CD4-positive, alpha-beta T cell treated with Interferon gamma for 1 hour (primary cell): ENCODE data around the gene ATG4B.

Experiments used
- DNase-seq: peaks from one replicate; pipeline ENCODE4 v3.0.0-alpha.2; 2020

ATG4B gene

DNA sequence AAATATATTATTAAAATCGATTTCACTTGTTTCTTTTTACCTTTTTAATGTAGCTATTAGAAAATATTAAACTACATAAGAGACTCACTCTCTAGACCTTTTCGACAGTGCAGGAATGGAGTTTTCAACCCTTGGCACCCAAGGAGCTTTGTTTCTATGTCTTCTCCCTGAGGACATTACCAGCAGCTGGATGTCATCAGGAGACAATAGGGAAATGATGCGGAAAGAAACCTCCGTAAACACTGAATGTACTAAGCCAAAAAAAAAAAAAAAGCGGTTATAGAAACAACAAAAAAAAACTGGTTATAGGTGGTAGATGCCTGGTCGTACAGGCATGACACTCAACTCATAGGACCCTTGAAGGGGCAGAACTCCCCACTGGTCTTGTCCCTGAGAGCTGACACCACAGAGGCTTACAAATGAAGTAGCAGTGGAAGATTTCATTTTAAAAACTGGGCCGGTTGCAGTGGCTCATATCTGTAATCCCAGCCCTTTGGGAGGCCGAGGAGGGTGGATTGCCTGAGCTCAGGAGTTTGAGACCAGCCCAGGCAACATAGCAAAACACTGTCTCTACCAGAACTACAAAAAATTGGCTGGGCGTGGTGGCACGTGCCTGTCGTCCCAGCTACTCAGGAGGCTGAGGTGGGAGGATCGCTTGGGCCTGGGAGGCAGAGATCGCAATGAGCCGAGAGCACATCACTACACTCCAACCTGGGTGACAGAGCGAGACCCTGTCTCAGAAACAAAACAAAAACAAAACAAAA, 24.3 kb upstream of the ATG4B start:
- DNase-seq, result no peak

DNA sequence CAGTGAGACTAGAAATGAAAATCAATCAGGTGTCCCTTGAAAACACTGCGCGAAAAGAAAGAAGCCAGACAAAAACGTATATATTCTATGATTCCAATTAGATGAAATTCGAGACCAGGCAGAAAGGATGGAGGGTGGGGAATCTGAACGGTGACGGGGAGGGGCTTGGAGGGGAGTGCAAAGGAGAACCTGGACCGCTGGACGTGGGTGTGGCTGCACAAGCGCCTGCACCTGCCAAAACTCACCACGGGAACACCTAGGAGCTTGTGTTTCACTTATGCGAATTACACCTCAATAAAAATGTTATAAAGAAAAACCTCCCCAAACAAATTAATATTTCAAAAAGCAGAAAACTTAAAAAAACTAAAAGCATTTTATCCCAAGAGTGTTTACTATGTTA, 22.5 kb upstream of the ATG4B start:
- DNase-seq, result no peak

DNA sequence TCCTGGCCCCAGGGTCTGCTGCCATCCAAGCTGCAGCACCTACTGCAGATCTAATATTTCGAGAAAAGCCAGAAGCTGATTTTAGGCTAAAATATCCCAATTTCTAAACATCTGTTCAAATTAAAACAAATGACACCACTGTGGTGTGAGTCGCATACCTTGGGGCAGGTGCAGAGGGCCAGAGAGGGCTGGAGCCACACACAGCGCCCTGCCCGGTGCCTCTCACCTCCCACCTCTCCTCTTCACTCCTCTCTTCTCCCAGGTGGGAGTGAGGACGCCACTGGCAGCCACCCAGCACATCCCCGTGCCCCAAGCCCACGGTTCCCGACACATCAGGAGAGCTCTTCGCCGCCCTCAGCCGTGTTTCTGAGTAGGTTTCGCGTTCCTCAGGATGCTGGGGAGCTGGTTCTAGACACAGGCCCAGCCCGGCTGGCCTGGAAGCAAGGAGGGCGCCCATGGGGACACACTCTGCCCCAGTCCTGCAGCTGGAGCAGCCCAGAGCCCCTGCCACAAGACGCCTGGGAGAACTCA, 21.9 kb upstream of the ATG4B start:
- DNase-seq, result no peak

DNA sequence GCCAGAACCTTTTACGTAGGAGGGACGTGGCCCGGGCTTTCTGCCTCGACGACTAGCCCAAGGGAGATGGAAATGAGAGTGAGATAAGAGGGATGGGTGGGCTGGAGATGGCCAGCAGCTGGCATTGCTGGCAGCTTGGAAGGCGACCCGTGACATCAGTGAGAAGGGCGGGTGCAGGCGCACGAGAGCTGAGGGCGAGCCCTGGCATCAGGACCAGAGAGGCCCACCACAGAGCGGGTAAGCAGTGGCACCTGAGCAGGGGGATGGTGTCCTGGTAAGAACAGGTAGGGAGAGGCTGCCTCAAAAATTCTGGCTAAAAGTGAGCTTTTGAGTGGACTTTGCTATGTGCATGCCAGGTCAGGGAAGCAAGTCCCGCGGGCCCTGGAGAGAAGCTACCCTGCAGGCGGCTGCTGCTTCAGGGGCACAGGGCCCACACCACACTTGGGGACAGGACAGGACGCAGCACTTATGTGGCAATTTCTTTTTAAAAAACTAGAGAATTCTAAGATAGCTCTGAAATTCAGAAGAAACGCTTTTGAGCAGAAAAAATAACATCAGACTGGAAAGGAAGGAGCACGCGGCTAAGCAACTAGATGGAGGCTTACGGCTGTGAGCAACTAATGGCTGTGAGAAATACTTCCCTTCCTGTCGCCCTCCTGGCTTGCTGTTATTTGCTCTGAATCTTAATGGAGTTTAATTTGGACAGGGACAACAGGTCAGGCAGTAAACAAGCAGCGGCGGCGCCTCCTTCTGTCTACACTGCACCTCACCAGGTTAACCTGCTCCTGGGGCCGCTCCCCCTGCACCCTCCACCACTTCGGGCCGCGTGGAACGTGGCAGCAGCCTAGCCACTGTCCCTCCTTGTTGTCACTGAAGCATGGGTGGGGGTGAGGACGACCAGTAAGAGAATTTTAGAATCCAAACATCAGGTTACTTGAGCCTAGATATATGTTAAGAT, 21.0 kb upstream of the ATG4B start:
- no peak for DNase-seq

DNA sequence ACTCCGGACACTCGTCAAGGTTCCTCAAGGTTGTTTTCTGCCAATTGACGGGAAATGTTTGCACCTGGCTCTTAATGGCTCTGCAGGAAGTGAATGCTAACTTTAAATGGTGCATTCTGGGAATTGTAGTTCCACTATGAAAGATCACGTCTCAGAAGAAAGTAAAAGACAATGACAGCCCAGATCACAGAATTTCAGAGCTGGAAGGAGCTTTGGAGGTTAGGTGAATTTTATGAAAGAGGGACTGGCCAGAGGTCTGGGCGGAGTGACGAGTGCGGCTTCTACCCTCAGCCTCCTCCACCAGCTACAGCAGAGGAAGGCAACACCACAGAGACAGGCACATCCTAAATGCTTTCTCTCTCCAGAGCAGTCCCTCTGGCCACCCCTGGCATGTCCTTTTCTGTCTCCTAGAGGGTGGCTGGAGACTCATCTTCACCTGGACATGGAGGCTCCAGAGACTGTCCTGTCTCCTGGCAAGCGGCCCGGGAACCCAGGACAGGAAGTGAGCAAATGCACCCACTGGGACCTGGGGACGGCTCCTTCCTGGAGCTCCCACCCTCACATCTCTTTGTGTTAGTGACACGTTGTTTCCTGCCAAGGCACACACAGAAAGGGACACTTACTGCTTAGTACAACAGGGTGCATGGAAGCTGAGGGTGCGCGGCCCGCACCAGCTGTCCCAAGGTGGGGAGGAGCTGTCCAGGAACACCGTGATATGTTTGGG, 19.9 kb upstream of the ATG4B start:
- no peak for DNase-seq

DNA sequence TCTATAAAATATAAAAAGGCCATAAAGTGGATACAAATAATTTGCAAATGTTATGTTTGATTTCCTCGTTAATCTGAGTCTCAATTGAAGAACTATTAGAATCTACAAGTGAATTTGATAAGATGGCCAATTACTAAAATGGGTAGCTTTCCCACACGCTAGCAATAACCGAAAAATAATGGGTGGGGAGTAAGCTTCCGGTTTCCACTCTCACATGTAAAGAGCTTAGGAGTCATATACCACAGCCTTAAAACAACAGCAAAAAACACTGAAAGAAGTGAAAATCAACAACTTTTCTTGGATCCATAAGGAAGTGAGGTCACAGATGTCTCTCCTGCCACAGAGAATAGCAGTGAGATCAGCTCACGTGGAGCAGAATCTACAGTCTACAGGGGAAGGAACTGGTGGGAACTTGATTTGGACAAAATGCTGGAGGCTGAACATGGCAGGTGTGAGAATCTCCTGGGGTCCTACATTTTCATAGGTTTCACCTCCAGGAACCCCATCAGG, 19.1 kb upstream of the ATG4B start:
- DNase-seq, result no peak

DNA sequence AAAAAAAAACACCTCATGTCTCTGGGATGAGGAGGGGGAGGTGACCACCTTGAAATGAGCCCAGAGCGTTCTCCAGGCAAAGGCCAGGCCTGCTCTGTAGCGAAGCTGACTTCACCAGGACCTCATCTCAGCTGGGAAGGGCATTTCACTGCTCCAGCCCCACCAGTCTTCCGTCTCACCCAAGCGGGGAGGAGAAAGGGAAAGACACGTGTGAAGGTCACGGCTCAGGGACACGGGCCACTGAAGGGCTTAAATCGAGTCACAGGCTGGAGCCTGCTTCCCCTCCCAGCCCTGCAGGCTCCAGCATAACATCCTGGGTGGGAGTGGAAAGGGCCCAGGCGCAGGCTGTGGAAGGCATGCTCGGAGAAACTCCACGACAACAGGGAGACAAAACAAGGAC, 18.7 kb upstream of the ATG4B start:
- DNase-seq, result no peak

DNA sequence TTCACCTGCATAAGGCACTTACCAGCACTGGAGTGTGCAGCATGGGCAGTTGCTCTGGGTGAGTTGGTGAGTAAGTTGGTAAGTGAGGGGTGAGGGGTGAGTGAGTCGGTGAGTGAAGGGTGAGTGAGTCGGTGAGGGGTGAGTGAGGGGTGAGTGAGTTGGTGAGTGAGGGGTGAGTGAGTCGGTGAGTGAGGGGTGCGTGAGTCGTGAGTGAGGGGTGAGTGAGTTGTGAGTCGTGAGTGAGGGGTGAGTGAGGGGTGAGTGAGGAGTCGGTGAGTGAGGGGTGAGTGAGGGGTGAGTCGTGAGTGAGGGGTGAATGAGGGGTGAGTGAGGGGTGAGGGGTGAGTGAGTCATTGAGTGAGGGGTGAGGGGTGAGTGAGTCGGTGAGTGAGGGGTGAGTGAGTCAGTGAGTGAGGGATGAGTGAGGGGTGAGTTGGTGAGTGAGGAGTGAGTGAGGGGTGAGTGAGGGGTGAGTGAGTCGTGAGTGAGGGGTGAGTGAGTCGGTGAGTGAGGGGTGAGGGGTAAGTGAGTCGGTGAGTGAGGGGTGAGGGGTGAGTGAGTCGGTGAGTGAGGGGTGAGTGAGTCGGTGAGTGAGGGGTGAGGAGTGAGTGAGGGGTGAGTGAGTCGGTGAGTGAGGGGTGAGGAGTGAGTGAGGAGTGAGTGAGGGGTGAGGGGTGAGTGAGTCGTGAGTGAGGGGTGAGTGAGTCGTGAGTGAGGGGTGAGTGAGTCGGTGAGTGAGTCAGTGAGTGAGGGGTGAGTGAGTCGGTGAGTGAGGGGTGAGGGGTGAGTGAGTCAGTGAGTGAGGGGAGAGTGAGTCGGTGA, 17.7 kb upstream of the ATG4B start:
- DNase-seq, result no peak

DNA sequence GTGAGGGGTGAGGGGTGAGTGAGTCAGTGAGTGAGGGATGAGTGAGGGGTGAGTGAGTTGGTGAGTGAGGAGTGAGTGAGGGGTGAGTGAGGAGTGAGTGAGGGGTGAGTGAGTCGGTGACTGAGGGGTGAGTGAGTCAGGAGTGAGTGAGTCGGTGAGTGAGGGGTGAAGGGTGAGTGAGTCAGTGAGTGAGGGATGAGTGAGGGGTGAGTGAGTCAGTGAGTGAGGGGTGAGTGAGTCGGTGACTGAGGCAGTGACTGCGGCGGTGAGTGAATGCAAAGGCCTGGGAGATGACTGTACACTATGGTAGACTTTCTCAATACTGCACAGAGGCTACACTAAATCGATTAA, 17.1 kb upstream of the ATG4B start:
- no peak for DNase-seq

DNA sequence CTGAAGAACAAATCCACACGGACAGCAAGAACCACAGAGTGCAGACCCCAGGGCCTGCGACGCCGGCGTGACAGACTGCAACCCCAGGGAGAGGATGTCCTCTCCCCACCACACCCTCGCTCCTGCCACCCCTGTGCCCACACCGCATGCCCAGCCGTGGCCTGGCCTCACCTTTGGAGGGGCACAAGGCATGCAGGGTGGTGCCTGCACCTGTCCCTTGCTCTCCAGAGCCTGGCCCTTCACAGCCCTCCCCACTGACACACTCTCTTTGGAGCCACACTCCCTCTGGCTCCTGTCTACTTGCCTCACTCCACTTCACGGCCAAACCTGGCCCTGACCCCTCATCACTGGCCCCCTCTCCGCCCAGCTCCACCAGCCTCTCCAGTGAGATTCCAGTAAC, 9.8 kb upstream of the ATG4B start:
- no peak for DNase-seq

DNA sequence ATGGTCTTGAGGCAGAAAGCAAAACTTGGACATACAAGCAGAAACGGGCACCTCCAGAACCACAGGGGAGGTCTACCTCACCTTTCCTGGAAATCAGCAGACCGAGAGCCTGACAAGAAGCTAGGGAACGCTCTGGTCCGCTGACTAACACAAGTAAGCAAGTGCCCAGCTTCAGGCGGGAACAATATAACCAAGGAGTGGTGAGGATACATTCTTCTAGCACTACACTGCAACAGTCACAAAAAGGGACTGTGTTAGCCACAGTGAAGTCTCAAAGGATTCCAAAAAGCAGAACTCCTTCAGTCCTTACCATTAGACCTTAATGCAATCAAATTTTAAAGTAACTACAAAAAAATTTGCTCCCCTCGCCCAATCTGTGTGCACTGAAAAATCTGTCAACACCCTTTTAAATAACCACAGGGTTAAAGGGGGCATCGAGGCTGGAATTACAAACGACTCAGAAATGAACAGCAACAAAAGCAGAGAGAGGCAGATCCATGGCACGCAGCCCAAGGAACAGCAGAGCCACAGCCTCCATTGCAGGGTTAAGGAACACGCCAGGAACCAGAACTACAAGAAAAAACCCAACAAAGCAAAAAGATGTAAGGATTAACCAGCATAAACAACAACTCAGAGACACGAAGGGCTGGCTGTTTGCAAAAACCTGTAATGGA, 7.6 kb upstream of the ATG4B start:
- DNase-seq, result no peak

DNA sequence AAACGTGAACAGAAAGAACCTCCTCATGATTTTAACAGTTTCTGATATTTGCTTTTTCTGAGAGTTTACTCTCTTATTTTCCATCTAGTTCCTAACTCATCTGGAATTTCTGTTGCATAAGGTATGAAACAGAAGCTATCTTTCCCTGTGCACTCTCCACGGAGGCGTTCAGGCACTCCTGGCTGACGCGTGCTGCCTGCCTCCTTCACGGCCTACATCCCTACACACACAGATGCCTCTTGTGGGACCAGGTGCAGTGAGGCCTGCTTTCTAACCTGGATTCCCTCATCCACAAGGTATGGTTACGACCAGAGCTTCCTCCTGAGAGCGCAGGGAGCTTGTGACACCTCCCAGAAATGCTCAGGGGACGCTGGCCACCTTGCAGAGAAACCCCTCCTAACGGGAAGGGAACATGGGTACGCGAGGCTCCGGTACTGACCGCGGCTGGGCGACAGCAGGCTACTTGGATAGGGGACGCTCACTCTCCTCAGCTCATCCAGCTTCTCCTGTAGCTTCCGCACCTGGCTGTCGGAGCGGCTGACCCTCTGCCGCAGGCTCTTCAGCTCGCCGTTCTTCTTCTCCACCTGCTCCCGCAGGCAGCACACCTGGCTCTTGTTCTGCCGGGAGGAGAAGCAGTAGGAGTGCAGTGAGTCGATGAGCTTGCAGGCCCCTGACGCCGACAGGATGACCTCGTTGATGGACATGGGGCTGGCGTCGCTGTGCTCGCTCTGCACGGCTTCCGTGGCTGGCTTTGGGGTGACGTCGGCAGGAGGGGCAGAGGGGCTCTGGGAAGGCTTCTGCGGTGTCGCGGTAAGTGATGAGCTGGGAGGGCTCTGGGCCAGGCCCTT, 4.8 kb upstream of the ATG4B start:
- no peak for DNase-seq

DNA sequence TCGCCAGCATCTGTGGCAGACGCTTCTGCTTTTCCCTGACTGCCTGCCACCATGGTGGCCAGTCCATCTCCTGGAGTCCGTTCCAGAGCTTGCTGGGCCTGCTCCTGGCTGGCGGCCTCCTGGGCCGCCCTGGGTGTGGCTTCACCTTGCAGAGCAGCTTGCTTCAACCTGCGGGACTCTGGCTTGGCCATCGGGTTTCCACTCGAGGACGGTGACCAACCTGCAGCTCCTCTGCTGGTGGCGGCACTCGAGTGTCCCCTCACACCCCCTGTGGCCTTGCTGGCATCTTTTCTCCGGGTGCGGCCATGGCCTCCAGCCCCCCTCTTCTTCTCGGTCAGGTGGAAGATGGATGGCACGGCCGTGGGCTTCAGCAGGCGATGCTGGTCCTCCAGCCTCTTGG, 3.9 kb upstream of the ATG4B start:
- DNase-seq, result no peak

DNA sequence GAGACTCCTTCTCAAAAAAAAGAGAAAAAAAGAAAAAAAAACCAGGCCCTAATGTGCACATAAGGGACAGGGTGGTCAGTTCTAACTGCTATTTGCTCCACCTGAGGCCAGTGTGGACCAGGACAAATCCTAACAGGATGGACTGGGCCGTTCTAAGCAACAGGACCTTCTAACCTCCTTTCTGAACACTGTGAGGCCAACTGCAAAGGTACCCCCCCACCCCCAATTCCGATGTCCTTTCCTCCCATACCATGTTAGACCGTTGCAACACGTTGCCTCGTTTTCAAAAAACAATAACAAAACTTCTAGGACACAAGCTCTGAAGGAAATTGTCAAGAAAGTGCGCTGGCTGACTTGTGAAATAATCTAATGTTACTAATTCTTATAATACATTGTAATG, 1.7 kb upstream of the ATG4B start:
- no peak for DNase-seq

DNA sequence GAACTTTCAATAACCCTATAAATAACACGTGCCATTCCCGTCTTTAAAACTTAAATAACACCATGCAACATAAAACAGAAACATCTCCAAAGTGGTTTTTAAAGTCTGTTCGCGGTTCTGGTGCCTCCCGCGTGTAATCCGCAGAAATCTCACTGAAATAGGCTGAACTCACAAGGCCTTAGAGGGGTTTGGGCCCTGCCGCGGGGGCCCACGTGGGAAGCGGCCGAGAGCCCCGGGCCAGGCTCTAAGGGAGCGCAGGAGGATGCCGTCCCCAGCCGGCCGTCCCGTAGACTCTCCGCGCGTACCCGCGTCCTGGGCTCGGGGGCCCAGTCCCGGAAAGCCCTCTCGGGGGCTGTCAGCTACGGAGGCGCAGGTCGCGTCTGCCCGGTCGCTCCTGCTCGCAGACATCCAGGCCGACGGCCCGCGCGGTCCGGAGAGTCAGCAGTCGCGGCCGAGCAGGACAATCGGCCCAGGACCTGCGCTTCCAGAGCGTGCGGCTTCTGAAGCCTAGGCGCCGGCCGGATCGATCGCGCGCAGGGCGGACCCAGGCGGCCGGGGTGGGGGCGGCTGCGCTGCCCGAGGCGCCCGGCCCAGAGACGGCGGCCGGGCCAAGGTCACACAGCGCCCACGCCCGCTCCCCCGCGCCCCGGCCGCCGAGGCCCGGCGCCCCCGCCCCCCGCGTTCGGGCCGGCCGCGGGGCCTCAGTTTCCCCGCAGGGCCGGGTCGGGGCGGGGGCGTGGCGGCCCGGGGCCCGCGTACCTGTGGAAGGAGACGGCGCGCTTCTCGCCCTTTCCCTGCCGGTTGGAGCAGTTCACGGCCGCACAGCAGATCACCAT, 1.1 kb upstream of the ATG4B start:
- DNase-seq, result no peak

DNA sequence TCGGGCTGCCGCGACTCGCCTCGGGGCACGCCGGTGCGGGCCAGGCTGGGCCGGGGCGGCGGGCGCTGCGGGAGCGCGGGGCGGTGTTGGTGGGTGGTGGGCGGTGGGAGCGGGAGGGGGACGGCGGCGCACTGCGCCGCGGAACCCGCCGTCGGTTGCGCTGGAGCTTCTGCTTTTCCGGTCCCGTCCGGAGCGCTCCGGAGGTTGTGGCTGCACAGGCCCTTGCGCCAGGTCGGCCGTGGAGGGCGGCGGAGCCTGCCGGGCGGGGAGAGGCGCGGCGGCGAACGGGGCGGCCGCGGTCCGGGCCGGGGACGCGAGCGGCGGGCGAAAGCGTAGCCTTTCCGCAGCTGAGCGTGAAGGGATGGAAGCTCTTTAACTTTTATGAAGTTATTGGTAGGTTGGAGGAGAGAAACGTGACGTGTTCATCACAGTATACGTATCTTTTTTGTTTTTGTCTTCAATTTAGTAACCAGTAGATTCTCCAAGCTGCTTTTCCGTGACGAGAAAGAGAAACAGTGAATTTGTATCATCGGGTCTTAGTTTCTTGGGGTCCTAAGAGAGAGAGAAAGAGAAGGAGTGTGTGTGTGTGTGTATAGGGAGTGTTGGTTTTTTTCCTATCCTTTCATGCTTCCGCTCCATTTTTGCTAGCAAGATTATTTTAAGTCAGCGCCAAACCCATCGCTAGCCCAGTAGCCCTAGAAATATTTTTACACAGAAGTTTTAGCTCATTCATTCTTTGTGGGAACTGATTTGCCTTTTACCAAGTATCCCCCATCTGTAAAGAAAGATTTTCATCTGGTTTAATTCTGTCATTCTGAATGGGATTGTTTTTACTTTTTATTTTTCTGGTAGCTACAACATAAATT, 535 bp downstream of the ATG4B start:
- DNase-seq, result peak; percentile 38

DNA sequence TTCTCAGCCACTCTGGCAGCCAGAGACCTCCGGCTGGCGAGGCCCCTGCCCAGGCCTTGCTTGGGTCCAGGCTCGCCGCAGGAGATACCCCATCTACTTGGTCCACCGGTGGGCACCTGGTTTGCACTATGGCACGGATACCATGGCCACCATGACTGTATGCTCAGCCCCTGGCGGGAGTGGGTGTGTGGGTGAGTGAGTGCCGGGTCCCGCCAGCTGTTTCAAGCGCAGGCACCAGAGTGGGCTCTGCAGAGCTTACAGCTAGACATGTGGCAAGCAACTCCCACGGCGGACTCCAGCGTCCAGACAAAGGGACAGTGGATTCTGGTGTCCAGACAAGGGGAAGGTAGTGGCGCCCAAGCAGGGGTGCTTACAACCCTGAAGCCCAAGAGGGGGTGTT, 1.4 kb downstream of the ATG4B start:
- no peak for DNase-seq

DNA sequence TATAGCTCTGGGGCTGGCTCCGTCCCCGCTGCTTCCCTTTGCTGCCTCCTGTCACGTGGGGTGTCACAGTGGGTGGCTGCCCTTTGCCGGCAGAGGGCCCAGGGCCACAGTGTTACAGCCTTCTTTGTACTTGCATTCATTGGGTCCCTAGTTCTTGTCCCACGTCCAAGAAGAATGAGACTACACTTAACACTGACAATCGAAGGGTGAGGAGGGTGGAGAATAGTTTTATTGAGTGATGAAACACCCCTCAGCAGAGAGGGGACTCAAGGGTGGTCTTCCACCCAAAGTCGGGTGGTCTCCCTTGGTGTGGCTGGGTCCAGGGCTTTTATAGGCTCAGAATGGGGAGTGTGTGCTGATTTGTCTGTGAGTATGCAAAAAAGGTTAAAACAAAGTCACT, 1.9 kb downstream of the ATG4B start:
- DNase-seq, result no peak
